SK-N-SH treated with all-trans-retinoic acid at 6 μM for 48 hours (cell line): ENCODE results near the gene BRINP3.

Experiments used
- ARNTL ChIP-seq: fragments of 450-650 bp; formaldehyde crosslinking; IDR thresholded peaks from 2 replicates; pipeline ENCODE4 v1.5.0; 2020; ENCODE audit warnings: low read depth, mild to moderate bottlenecking, moderate library complexity, borderline replicate concordance
- CSRNP3 ChIP-seq: fragments of 250-450 bp; sonication (Bioruptor Pico); IDR thresholded peaks from 2 replicates; pipeline ENCODE4 v1.5.1; 2021; ENCODE audit warnings: mild to moderate bottlenecking, moderate library complexity
- RARB ChIP-seq: fragments of 250-450 bp; sonication (Bioruptor Pico); IDR thresholded peaks from 2 replicates; pipeline ENCODE4 v1.8.0; 2021; ENCODE audit warnings: mild to moderate bottlenecking, moderate library complexity
- TCF4 ChIP-seq: fragments of 250-450 bp; sonication (Bioruptor Pico); IDR thresholded peaks from 2 replicates; pipeline ENCODE4 v1.8.0; 2021; ENCODE audit warnings: mild to moderate bottlenecking, moderate library complexity, borderline replicate concordance
- ZC3H10 ChIP-seq: fragments of 250-450 bp; sonication (Bioruptor Pico); IDR thresholded peaks from 2 replicates; pipeline ENCODE4 v1.5.1; 2021; ENCODE audit warnings: mild to moderate bottlenecking, moderate library complexity
- ZNF8 ChIP-seq: fragments of 450-650 bp; formaldehyde crosslinking; IDR thresholded peaks from 2 replicates; pipeline ENCODE4 v1.5.0; 2020; ENCODE audit warnings: mild to moderate bottlenecking, moderate library complexity
- TF ChIP-seq, protein P1 (sequence below): fragments of 250-450 bp; sonication (Bioruptor Pico); IDR thresholded peaks from 2 replicates; pipeline ENCODE4 v1.8.0; 2020; ENCODE audit warnings: mild to moderate bottlenecking, moderate library complexity, borderline replicate concordance

DNA sequence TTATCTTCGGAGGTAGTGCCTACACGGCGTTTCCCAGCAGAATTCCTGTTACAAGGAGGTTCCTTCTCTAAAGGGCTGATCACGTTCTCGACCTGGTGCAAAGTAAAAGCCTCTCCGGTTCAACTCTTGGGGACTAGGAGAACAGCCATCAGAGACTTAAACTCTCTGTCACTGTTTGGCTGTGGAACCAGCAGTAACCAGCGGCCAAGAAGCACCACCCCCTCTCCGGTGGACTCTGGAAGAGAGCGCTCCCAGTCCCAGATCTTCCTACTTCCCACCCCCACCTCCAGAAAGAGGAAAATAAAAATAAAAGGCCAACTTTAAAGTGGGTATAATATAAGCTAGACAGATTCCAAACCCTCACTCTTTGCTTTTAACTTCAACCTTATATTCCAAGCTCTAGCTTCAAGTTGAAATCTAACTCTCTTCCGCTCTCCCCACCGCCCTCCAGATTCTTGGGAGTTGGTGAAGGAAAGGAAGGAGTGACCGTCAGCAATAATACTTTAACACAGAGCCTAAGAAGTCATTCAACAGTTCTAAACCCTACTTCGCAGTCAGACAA lies 2.9 kb downstream of the BRINP3 start:
- TF ChIP-seq, protein P1, sequence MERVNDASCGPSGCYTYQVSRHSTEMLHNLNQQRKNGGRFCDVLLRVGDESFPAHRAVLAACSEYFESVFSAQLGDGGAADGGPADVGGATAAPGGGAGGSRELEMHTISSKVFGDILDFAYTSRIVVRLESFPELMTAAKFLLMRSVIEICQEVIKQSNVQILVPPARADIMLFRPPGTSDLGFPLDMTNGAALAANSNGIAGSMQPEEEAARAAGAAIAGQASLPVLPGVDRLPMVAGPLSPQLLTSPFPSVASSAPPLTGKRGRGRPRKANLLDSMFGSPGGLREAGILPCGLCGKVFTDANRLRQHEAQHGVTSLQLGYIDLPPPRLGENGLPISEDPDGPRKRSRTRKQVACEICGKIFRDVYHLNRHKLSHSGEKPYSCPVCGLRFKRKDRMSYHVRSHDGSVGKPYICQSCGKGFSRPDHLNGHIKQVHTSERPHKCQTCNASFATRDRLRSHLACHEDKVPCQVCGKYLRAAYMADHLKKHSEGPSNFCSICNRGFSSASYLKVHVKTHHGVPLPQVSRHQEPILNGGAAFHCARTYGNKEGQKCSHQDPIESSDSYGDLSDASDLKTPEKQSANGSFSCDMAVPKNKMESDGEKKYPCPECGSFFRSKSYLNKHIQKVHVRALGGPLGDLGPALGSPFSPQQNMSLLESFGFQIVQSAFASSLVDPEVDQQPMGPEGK (CRISPR knock-in tag), result no peak
- no peak for TF ChIP-seq ZNF8 (CRISPR knock-in tag)
- no peak for TF ChIP-seq TCF4 (CRISPR knock-in tag)
- no peak for TF ChIP-seq ZC3H10 (CRISPR knock-in tag)
- no peak for TF ChIP-seq CSRNP3 (CRISPR knock-in tag)
- TF ChIP-seq ARNTL (CRISPR knock-in tag), result no peak
- TF ChIP-seq RARB (CRISPR knock-in tag), result no peak
